Lower leg skin (tissue), 4 donors: Measurements from ENCODE around the gene IFRD2. TPM values are rescaled to one million over a fixed set of nuclear protein-coding genes. Genes with fewer than 3 reads are reported as not detected.

Experiments
- DNase-seq, 2 donors: peaks; one replicate each; pipeline ENCODE4 v3.0.0-alpha.2; 2019; ENCODE audit warnings: low spot score in 2 of 2
- H3K4me3 ChIP-seq: fragments of 200-600 bp; sonication (generic); 2 replicates; pipeline ENCODE4 v1.5.1; 2017; ENCODE audit warnings: mild to moderate bottlenecking, low read depth; ENCODE audit not compliant: poor library complexity, severe bottlenecking
- CTCF ChIP-seq, 3 donors: fragments of 450-650 bp; IDR thresholded peaks; one replicate each; pipeline ENCODE4 v1.5.1; 2016; ENCODE audit warnings: antibody characterized with exemption in 3 of 3, mild to moderate bottlenecking in 3 of 3, moderate library complexity in 2 of 3
- POLR2A ChIP-seq, 2 donors: fragments of 450-650 bp; IDR thresholded peaks; one replicate each; pipeline ENCODE4 v1.6.1; 2016 to 2017; ENCODE audit warnings: antibody characterized with exemption in 2 of 2, mild to moderate bottlenecking in 1 of 2, moderate library complexity in 1 of 2
- WGBS, 2 donors: methylation state at CpG; one replicate each; pipeline ENCODE4 v1.1.5; 2018; 5-methylcytosine and 5-hydroxymethylcytosine counted together
- intact Hi-C: fragments of 100-400 bp; cut with DNase I; formaldehyde crosslinking; loops from one replicate; pipeline ENCODE4 v1.15.0; 2023; ENCODE audit warnings: low total_unique reads
- total RNA-seq, 4 donors: library from RNA; depleted of rRNA; stranded (reverse); fragments of >200 nt; gene quantifications; one replicate each; pipeline ENCODE4 v1.1.0, GENCODE V29; 2016

IFRD2 gene
- total RNA-seq, 4 donors from 2014 or later, result 32.9 to 69.0 (median 39.8) TPM

GRCh38 chr3:50276762-50277101, 15.5 kb downstream of the IFRD2 start:
- DNase-seq, result no peak
- WGBS, 2 donors, result 85 to 87% methylated on average over 17 of the region's 17 CpGs
- H3K4me3 ChIP-seq, result no peak overlapping the region
- TF ChIP-seq POLR2A (IDR thresholded peaks at IDR 0.05), result no peak
- TF ChIP-seq CTCF (IDR thresholded peaks at IDR 0.05), result no peak
- intact Hi-C loops, result loop anchor here (10.0 kb wide), 1 partner anchor 152 kb away; no protein-coding TSS in a partner anchor

- WGBS, 2 donors, result 65 to 73% methylated on average over 77 to 78 of the region's 79 CpGs
- H3K4me3 ChIP-seq, result no peak overlapping the region
- TF ChIP-seq POLR2A (IDR thresholded peaks at IDR 0.05), result no peak
- TF ChIP-seq CTCF (IDR thresholded peaks at IDR 0.05), result no peak
- DNase-seq, result no peak
- intact Hi-C loops, result loop anchor here (10.0 kb wide), 1 partner anchor 151 kb away; no protein-coding TSS in a partner anchor
Measured at GRCh38 chr3:50275996-50276761, 16.1 kb downstream of the IFRD2 start.

GRCh38 chr3:50275141-50275995, 16.9 kb downstream of the IFRD2 start:
- intact Hi-C loops, result loop anchor here (10.0 kb wide), 1 partner anchor 151 kb away; no protein-coding TSS in a partner anchor
- H3K4me3 ChIP-seq, result no peak overlapping the region
- no peak for TF ChIP-seq POLR2A (IDR thresholded peaks at IDR 0.05)
- DNase-seq, result no peak
- 64 to 68% methylated on average over 57 to 63 of the region's 65 CpGs for WGBS, 2 donors

- TF ChIP-seq CTCF (IDR thresholded peaks at IDR 0.05) (peak in 1 of 3 donors; percentile 25), POLR2A (IDR thresholded peaks at IDR 0.05) (no peak)
- WGBS, 2 donors, result 43 to 52% methylated on average over 24 to 26 of the region's 26 CpGs
- DNase-seq, result peak in 1 of 2 donors; percentile 94
- intact Hi-C loops, result loop anchor here (10.0 kb wide), 1 partner anchor 150 kb away; no protein-coding TSS in a partner anchor
- H3K4me3 ChIP-seq, result no peak overlapping the region
Measured at GRCh38 chr3:50274371-50275104, 17.7 kb downstream of the IFRD2 start.

- DNase-seq, result no peak
Measured at GRCh38 chr3:50273689-50274065, 18.6 kb downstream of the IFRD2 start.

More at GRCh38 chr3:50273689-50274065, 18.6 kb downstream of the IFRD2 start:
- TF ChIP-seq CTCF (IDR thresholded peaks at IDR 0.05) (no peak), POLR2A (IDR thresholded peaks at IDR 0.05) (no peak)
- intact Hi-C loops, result loop anchor here (2.0 to 10.0 kb wide), 2 partner anchors 47 to 149 kb away; no protein-coding TSS in a partner anchor
- H3K4me3 ChIP-seq, result no peak overlapping the region
- WGBS, 2 donors, result 52 to 67% methylated on average over 31 of the region's 31 CpGs
